HG03103 (cell line): ENCODE measurements around the gene C17orf100.
"Not testable (repeated sequence)": the region's sequence is repeated elsewhere in the genome, so short reads cannot be mapped to it uniquely, and the experiment has no call there.

Experiments
- ATAC-seq: cut with Tn5 transposase; IDR thresholded peaks from one replicate; pipeline ENCODE4 v1.9.1; 2021; ENCODE audit warnings: low read depth; ENCODE audit not compliant: unreplicated experiment

The C17orf100 gene

GRCh38 chr17:6688944-6689343 is 37.4 kb downstream of the C17orf100 start:
- ATAC-seq: no peak

GRCh38 chr17:6690641-6691040 is 39.1 kb downstream of the C17orf100 start:
- ATAC-seq: no peak

GRCh38 chr17:6691546-6691945 is 40.0 kb downstream of the C17orf100 start:
- no peak for ATAC-seq

- not testable (repeated sequence) for ATAC-seq
Measured at GRCh38 chr17:6691958-6692357, 40.4 kb downstream of the C17orf100 start.

- ATAC-seq: no peak
Measured at GRCh38 chr17:6695051-6695450, 43.5 kb downstream of the C17orf100 start.

GRCh38 chr17:6695565-6695964 is 44.0 kb downstream of the C17orf100 start:
- no peak for ATAC-seq

GRCh38 chr17:6696906-6697305 is 45.3 kb downstream of the C17orf100 start:
- ATAC-seq: no peak

GRCh38 chr17:6698004-6698403 is 46.4 kb downstream of the C17orf100 start:
- no peak for ATAC-seq

GRCh38 chr17:6699997-6700947 is 48.7 kb downstream of the C17orf100 start:
- no peak for ATAC-seq

- ATAC-seq: no peak
Measured at GRCh38 chr17:6700948-6701307, 49.4 kb downstream of the C17orf100 start.

- ATAC-seq: no peak
Measured at GRCh38 chr17:6701719-6702118, 50.2 kb downstream of the C17orf100 start.

GRCh38 chr17:6702567-6703215 is 51.1 kb downstream of the C17orf100 start:
- ATAC-seq: no peak
